ENCODE measurements around the gene TCP11.

- TF ChIP-seq YY1 (IDR thresholded peaks at IDR 0.05) (no peak), GABPA (IDR thresholded peaks at IDR 0.05 in 1 of 2, conservative IDR thresholded peaks at IDR 0.05 in 1 of 2) (no peak), MAX (IDR thresholded peaks at IDR 0.05) (no peak), HNF4G (IDR thresholded peaks at IDR 0.05) (no peak), REST (IDR thresholded peaks at IDR 0.05) (no peak), RAD21 (IDR thresholded peaks at IDR 0.05) (no peak), ATF3 (IDR thresholded peaks at IDR 0.05) (no peak), ZBTB33 (IDR thresholded peaks at IDR 0.05) (no peak), JUND (IDR thresholded peaks at IDR 0.05) (no peak), SP1 (IDR thresholded peaks at IDR 0.05) (no peak)
- TF ChIP-seq, protein P1, sequence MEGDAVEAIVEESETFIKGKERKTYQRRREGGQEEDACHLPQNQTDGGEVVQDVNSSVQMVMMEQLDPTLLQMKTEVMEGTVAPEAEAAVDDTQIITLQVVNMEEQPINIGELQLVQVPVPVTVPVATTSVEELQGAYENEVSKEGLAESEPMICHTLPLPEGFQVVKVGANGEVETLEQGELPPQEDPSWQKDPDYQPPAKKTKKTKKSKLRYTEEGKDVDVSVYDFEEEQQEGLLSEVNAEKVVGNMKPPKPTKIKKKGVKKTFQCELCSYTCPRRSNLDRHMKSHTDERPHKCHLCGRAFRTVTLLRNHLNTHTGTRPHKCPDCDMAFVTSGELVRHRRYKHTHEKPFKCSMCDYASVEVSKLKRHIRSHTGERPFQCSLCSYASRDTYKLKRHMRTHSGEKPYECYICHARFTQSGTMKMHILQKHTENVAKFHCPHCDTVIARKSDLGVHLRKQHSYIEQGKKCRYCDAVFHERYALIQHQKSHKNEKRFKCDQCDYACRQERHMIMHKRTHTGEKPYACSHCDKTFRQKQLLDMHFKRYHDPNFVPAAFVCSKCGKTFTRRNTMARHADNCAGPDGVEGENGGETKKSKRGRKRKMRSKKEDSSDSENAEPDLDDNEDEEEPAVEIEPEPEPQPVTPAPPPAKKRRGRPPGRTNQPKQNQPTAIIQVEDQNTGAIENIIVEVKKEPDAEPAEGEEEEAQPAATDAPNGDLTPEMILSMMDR (IDR thresholded peaks at IDR 0.05; ENCODE audit: low read depth, low read length, missing input control), result no peak
Measured at GRCh38 chr6:35174088-35174434, 32.9 kb upstream of the TCP11 start.
